ENCODE data around the gene PATJ.

GRCh38 chr1:61922950-61923480, 180.7 kb downstream of the PATJ start:
- no peak for TF ChIP-seq POLR2A (IDR thresholded peaks at IDR 0.05; ENCODE audit: insufficient read depth in 1 of 2, low read depth in 2 of 2, low read length in 2 of 2)
- TF ChIP-seq ZNF883 (CRISPR knock-in tag; IDR thresholded peaks at IDR 0.05; ENCODE audit: not compliant biosample characterization), result no peak
- TF ChIP-seq ZNF530 (CRISPR knock-in tag; IDR thresholded peaks at IDR 0.05; ENCODE audit: low read depth), result no peak
